Measurements from ENCODE around the gene TLE6.

The TLE6 gene

GRCh38 chr19:3027292-3027691 lies 49.9 kb downstream of the TLE6 start:
- Histone ChIP-seq H2BK5ac (ENCODE audit: low read depth, low read length, poor library complexity, severe bottlenecking) (no peak overlapping the region), H3K4ac (ENCODE audit: low read depth in 1 of 2, low read length in 2 of 2) (no peak overlapping the region), H2BK120ac (ENCODE audit: low read depth, low read length) (no peak overlapping the region), H3K4me3 (ENCODE audit: insufficient read depth in 1 of 2, low read depth in 1 of 2, low read length in 2 of 2) (no peak overlapping the region), H3K36me3 (ENCODE audit: control insufficient read depth in 1 of 2, insufficient read depth in 2 of 2, low read depth in 1 of 2, low read length in 2 of 2) (no peaks in the 10 kb centered on the region), H3K9ac (ENCODE audit: low read length) (no peak overlapping the region), H3K4me1 (ENCODE audit: control insufficient read depth, insufficient read depth, low read depth, low read length) (peaks cover 14% of the 10 kb centered on the region), H3K27ac (ENCODE audit: low read length, poor library complexity, severe bottlenecking) (no peak overlapping the region), H2AFZ (ENCODE audit: low read depth, low read length) (no peak overlapping the region), H3K14ac (ENCODE audit: low read length in 2 of 2) (no peak overlapping the region), H2BK12ac (ENCODE audit: low read length in 2 of 2) (no peak overlapping the region), H3K23ac (ENCODE audit: low read length in 2 of 2) (no peak overlapping the region), H3K4me2 (ENCODE audit: low read length, poor library complexity, severe bottlenecking) (no peak overlapping the region), H4K8ac (ENCODE audit: low read length) (peak overlapping the region; percentile 31), H3K79me1 (replicated peaks; ENCODE audit: low read length, poor library complexity, severe bottlenecking) (no peaks in the 10 kb centered on the region), H2BK15ac (ENCODE audit: low read depth, poor library complexity, severe bottlenecking) (peak overlapping the region; percentile 19), H3K27me3 (ENCODE audit: control insufficient read depth in 1 of 2, insufficient read depth in 1 of 2, low read length in 2 of 2) (peaks cover 53 to 85% of the 10 kb centered on the region in 2 experiments), H4K91ac (ENCODE audit: low read length) (no peak overlapping the region), H3K18ac (ENCODE audit: low read depth in 1 of 2, low read length in 2 of 2) (no peak overlapping the region), H3K9me3 (ENCODE audit: control insufficient read depth, low read length) (no peaks in the 10 kb centered on the region), H2AK5ac (ENCODE audit: low read length, severe bottlenecking) (no peak overlapping the region)
- WGBS: 83% methylated on average over 2 of the region's 2 CpGs
- no peak for DNase-seq

- Histone ChIP-seq H3K27me3 (ENCODE audit: control insufficient read depth in 1 of 2, insufficient read depth in 1 of 2, low read length in 2 of 2) (peaks cover 57 to 80% of the 10 kb centered on the region in 2 experiments), H3K9me3 (ENCODE audit: control insufficient read depth, low read length) (no peaks in the 10 kb centered on the region), H3K79me1 (replicated peaks; ENCODE audit: low read length, poor library complexity, severe bottlenecking) (no peaks in the 10 kb centered on the region), H2AFZ (ENCODE audit: low read depth, low read length) (no peak overlapping the region), H3K27ac (ENCODE audit: low read length, poor library complexity, severe bottlenecking) (no peak overlapping the region), H4K8ac (ENCODE audit: low read length) (no peak overlapping the region), H3K36me3 (ENCODE audit: control insufficient read depth in 1 of 2, insufficient read depth in 2 of 2, low read depth in 1 of 2, low read length in 2 of 2) (no peaks in the 10 kb centered on the region), H3K4ac (ENCODE audit: low read depth in 1 of 2, low read length in 2 of 2) (no peak overlapping the region), H3K23ac (ENCODE audit: low read length in 2 of 2) (no peak overlapping the region), H3K4me2 (ENCODE audit: low read length, poor library complexity, severe bottlenecking) (no peak overlapping the region), H2BK15ac (ENCODE audit: low read depth, poor library complexity, severe bottlenecking) (no peak overlapping the region), H2BK120ac (ENCODE audit: low read depth, low read length) (no peak overlapping the region), H4K91ac (ENCODE audit: low read length) (no peak overlapping the region), H2BK5ac (ENCODE audit: low read depth, low read length, poor library complexity, severe bottlenecking) (no peak overlapping the region), H3K18ac (ENCODE audit: low read depth in 1 of 2, low read length in 2 of 2) (no peak overlapping the region), H2BK12ac (ENCODE audit: low read length in 2 of 2) (no peak overlapping the region), H3K4me3 (ENCODE audit: insufficient read depth in 1 of 2, low read depth in 1 of 2, low read length in 2 of 2) (no peak overlapping the region), H3K14ac (ENCODE audit: low read length in 2 of 2) (no peak overlapping the region), H2AK5ac (ENCODE audit: low read length, severe bottlenecking) (no peak overlapping the region), H3K4me1 (ENCODE audit: control insufficient read depth, insufficient read depth, low read depth, low read length) (peaks cover 14% of the 10 kb centered on the region), H3K9ac (ENCODE audit: low read length) (no peak overlapping the region)
- DNase-seq: no peak
- WGBS: 32% methylated on average over 9 of the region's 9 CpGs
Observed at GRCh38 chr19:3027981-3028304, 50.6 kb downstream of the TLE6 start.

- Histone ChIP-seq H2BK12ac (ENCODE audit: low read length in 2 of 2) (no peak overlapping the region), H3K4me1 (ENCODE audit: control insufficient read depth, insufficient read depth, low read depth, low read length) (peaks cover 14% of the 10 kb centered on the region), H3K18ac (ENCODE audit: low read depth in 1 of 2, low read length in 2 of 2) (peak overlapping the region; percentile 60 to 67), H3K23ac (ENCODE audit: low read length in 2 of 2) (no peak overlapping the region), H3K36me3 (ENCODE audit: control insufficient read depth in 1 of 2, insufficient read depth in 2 of 2, low read depth in 1 of 2, low read length in 2 of 2) (no peaks in the 10 kb centered on the region), H3K79me1 (replicated peaks; ENCODE audit: low read length, poor library complexity, severe bottlenecking) (no peaks in the 10 kb centered on the region), H3K27me3 (ENCODE audit: control insufficient read depth in 1 of 2, insufficient read depth in 1 of 2, low read length in 2 of 2) (peaks cover 58 to 76% of the 10 kb centered on the region in 2 experiments), H2AFZ (ENCODE audit: low read depth, low read length) (no peak overlapping the region), H4K8ac (ENCODE audit: low read length) (peak overlapping the region; percentile 43), H2BK5ac (ENCODE audit: low read depth, low read length, poor library complexity, severe bottlenecking) (no peak overlapping the region), H3K9ac (ENCODE audit: low read length) (peak overlapping the region; percentile 32), H3K27ac (ENCODE audit: low read length, poor library complexity, severe bottlenecking) (no peak overlapping the region), H4K91ac (ENCODE audit: low read length) (no peak overlapping the region), H3K14ac (ENCODE audit: low read length in 2 of 2) (no peak overlapping the region), H3K9me3 (ENCODE audit: control insufficient read depth, low read length) (no peaks in the 10 kb centered on the region), H3K4me3 (ENCODE audit: insufficient read depth in 1 of 2, low read depth in 1 of 2, low read length in 2 of 2) (peak overlapping the region; percentile 43 to 47), H2BK15ac (ENCODE audit: low read depth, poor library complexity, severe bottlenecking) (peak overlapping the region; percentile 86), H3K4me2 (ENCODE audit: low read length, poor library complexity, severe bottlenecking) (peak overlapping the region; percentile 84), H2AK5ac (ENCODE audit: low read length, severe bottlenecking) (no peak overlapping the region), H3K4ac (ENCODE audit: low read depth in 1 of 2, low read length in 2 of 2) (peak overlapping the region in 1 of 2 experiments; percentile 7), H2BK120ac (ENCODE audit: low read depth, low read length) (peak overlapping the region; percentile 37)
- 3% methylated on average over 36 of the region's 40 CpGs for WGBS
- no peak for DNase-seq
Observed at GRCh38 chr19:3028305-3029064, 51.1 kb downstream of the TLE6 start.

- peaks cover 17% of the 10 kb centered on the region for H3K4me1 ChIP-seq (ENCODE audit: control insufficient read depth, insufficient read depth, low read depth, low read length)
- H3K23ac ChIP-seq (ENCODE audit: low read length in 2 of 2): no peak within 1 kb of the TSS
- no peaks in the 10 kb centered on the region for H3K36me3 ChIP-seq (ENCODE audit: control insufficient read depth in 1 of 2, insufficient read depth in 2 of 2, low read depth in 1 of 2, low read length in 2 of 2)
- H3K27me3 ChIP-seq (ENCODE audit: control insufficient read depth in 1 of 2, insufficient read depth in 1 of 2, low read length in 2 of 2): peaks cover 63 to 80% of the 10 kb centered on the region in 2 experiments
- H2BK15ac ChIP-seq (ENCODE audit: low read depth, poor library complexity, severe bottlenecking): peak within 1 kb of the TSS; percentile 86
- H3K9ac ChIP-seq (ENCODE audit: low read length): peak within 1 kb of the TSS; percentile 32
- no peak within 1 kb of the TSS for H2BK5ac ChIP-seq (ENCODE audit: low read depth, low read length, poor library complexity, severe bottlenecking)
- peak within 1 kb of the TSS in 1 of 2 experiments; percentile 38 for H2BK12ac ChIP-seq (ENCODE audit: low read length in 2 of 2)
- peak within 1 kb of the TSS in 1 of 2 experiments; percentile 7 for H3K4ac ChIP-seq (ENCODE audit: low read depth in 1 of 2, low read length in 2 of 2)
- H2AFZ ChIP-seq (ENCODE audit: low read depth, low read length): no peak within 1 kb of the TSS
- no peak within 1 kb of the TSS for H3K14ac ChIP-seq (ENCODE audit: low read length in 2 of 2)
- no peaks in the 10 kb centered on the region for H3K79me1 ChIP-seq (replicated peaks; ENCODE audit: low read length, poor library complexity, severe bottlenecking)
- peak within 1 kb of the TSS; percentile 43 for H4K8ac ChIP-seq (ENCODE audit: low read length)
- no peak for DNase-seq
- peak within 1 kb of the TSS; percentile 60 to 67 for H3K18ac ChIP-seq (ENCODE audit: low read depth in 1 of 2, low read length in 2 of 2)
- H2AK5ac ChIP-seq (ENCODE audit: low read length, severe bottlenecking): no peak within 1 kb of the TSS
- H2BK120ac ChIP-seq (ENCODE audit: low read depth, low read length): peak within 1 kb of the TSS; percentile 37
- no peak within 1 kb of the TSS for H3K27ac ChIP-seq (ENCODE audit: low read length, poor library complexity, severe bottlenecking)
- peak within 1 kb of the TSS; percentile 43 to 47 for H3K4me3 ChIP-seq (ENCODE audit: insufficient read depth in 1 of 2, low read depth in 1 of 2, low read length in 2 of 2)
- no peaks in the 10 kb centered on the region for H3K9me3 ChIP-seq (ENCODE audit: control insufficient read depth, low read length)
- H3K4me2 ChIP-seq (ENCODE audit: low read length, poor library complexity, severe bottlenecking): peak within 1 kb of the TSS; percentile 84
- H4K91ac ChIP-seq (ENCODE audit: low read length): no peak within 1 kb of the TSS
- 10% methylated on average over 22 of the region's 85 CpGs for WGBS
Observed at GRCh38 chr19:3029065-3029923, 51.9 kb downstream of the TLE6 start, which contains the start of gene TLE2. Gene TLE2 (minus strand): TSS chr19:3029280. CDS start chr19:3028904, 376 bp downstream.
